Fibroblast of lung (primary cell): ENCODE measurements around the gene LRP5.
"Not testable (repeated sequence)": the region's sequence is repeated elsewhere in the genome, so short reads cannot be mapped to it uniquely, and the experiment has no call there.

ENCODE experiments used
- CTCF ChIP-seq, 2 donors: IDR thresholded peaks in 1 of 2; conservative IDR thresholded peaks in 1 of 2; 1 replicate in 1 of 2; 2 replicates in 1 of 2; pipeline ENCODE4 v1.5.1; 2011 to 2012; ENCODE audit warnings: low read length in 2 of 2, control low read depth in 1 of 2, inconsistent platforms in 1 of 2, low read depth in 1 of 2, mild to moderate bottlenecking in 1 of 2
- EZH2 ChIP-seq: IDR thresholded peaks from 2 replicates; pipeline ENCODE4 v1.5.1; 2012; ENCODE audit warnings: low read length, control low read depth, mild to moderate bottlenecking; ENCODE audit errors: missing control alignments

DNA sequence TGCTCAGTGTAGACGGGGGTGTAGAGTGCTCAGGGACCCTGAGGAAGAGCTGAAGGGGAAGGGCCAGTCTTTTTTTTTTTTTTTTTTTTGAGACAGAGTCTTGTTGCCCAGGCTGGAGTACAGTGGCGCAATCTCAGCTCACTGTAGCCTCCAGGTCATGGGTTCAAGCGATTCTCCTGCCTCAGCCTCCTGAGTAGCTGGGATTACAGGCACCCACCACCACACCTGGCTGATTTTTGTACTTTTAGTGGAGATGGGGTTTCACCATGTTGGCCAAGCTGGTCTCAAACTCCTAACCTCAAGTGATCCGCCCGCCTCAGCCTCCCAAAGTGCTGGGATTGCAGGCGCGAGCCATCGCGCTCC lies 12.9 kb upstream of the LRP5 start:
- not testable (repeated sequence) for TF ChIP-seq CTCF (conservative IDR thresholded peaks at IDR 0.05 in 1 of 2, IDR thresholded peaks at IDR 0.05 in 1 of 2; ENCODE audit: low read depth in 1 of 2, low read length in 2 of 2); EZH2
